ENCODE data around the gene TRMT61B. TPM values are rescaled to one million over a fixed set of nuclear protein-coding genes. Genes with fewer than 3 reads are reported as not detected.

Gene TRMT61B
- total RNA-seq, result 21.9 TPM

DNA sequence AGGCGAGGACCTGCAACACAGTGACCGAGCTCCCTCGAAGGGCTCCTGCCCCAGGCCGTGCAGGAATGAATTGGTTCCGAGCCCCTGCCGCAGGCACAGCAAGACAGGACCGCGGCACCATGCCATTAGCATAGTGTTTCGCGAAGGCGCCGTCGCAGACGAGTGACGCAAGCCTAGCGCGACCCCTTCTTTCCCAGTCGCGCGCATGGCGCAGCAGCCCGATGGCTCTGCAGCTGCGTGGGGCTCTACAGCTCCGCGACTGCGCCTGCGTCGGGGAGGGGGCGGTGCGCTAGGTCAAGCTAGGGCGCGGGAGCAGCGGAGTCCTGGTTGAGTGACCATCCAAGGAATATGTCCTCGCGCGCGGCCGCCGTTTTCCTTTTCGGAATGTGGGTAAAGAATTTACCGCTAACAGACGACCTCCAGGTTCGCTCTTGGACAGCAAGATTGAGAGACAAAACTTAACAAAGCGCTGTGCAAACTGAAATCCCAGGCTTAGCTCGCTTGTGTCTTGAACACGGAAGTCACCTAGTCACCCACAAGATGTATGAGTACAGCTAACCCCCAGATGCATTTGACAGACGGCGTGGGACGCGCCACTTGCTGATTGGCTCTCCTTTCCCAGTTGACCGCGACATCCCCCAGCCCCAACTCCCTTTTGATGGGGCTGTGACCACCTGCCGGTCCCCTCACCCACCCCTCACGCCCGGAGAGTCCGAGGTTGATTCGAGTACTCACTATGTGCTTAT, at the start of gene TRMT61B:
TRMT61B (minus strand) TSS at position 164 of the 746 bp plus-strand sequence; CDS start at position 132, 32 bp downstream.

DNA sequence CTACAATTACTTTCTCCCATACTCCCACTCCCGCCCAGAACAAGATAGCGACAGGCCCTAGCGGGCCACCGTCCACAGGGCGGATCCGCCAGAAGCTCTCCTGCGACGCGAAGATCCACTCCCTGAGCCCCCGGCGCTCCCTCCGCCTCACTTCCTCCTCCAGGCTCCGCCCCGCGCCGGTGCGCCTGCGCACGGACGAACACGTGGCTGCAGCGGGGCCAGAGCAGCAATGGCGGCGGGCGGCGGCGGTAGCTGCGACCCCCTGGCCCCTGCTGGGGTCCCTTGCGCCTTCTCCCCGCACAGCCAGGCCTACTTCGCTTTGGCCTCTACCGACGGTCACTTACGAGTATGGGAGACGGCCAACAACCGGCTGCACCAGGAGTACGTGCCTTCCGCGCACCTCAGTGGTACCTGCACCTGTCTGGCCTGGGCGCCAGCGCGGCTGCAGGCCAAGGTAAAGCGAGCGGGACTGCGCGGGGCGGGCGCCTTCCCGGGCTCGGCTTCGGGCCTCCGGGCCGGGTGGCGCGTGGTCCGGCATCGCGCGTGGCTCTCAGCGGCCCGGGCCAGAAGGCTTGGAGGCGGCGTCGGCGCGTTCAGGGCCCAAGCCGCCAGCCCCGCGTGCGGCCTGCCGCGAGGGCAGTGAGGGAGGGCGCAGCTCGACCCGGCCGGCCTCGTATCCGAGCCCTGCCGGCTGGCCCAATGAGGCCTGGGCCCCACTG, 24.5 kb upstream of the TRMT61B start, which contains the start of gene WDR43:
WDR43 (plus strand) TSS at position 198 of the 719 bp plus-strand sequence; CDS start at position 230, 32 bp downstream.

DNA sequence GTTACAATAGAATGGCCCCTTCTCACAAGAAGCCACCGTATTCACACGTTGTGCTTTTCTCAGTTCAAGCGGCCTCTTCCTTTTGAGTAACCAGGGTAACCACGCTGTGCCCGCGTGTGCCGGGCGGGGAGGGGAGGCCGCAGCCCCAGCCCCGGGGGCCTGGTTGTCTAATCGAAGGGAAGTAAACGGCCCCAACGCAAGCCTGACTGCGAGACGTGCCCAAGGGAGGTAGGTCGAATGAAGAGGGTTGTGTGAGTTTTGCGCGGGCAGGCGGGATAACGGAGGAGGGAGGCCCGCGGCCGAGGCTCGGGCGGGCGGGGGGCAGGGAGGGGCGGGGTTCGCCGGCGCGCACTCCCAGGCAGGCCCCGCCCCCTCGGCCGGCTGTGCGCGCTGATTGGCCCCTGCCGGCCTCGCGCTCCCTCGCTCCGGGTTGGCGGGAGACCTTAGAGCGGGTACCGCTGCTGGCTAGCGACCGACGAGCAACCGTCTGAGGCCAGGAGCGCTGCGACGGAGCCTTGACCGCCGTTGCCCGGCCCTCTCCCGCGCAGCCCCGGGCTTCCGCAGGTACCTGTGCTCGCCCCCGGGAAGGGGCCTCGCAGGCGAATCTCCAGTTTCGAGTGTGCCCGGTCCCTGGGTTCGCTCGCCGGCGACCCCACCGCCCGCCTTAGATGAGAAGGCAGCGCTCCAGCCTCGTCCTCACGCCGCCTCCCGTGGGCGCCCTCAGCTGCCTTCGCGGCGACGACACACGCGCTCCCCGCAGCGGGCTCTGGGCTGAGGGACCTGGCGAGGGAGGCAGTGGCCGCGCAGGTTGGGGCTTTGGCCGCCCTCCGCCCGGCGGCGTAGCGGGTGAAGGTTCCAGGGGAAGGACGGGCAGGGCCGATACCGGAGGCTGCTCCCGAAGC, 59.5 kb downstream of the TRMT61B start, which contains the start of gene SPDYA:
SPDYA (plus strand) TSS at position 451 of the 902 bp plus-strand sequence. CDS start 5,181 bp downstream, outside the sequence.

Other genes starting within 250 kb of the TRMT61B start
- gene PPP1CB, start 118.5 kb downstream of the TRMT61B start, total RNA-seq, result 297 TPM
- 3.7 TPM for gene SPDYA, start 59.5 kb downstream of the TRMT61B start, total RNA-seq
- 51.7 TPM for gene WDR43, start 24.4 kb upstream of the TRMT61B start, total RNA-seq
- 0.55 TPM for gene TOGARAM2, start 111.0 kb upstream of the TRMT61B start, total RNA-seq
- 57.0 TPM for gene PCARE, start 204.2 kb upstream of the TRMT61B start, total RNA-seq
- gene CLIP4, start 245.1 kb upstream of the TRMT61B start, total RNA-seq, result 81.7 TPM

Data from camera-type eye (tissue), 1 donor.